Neural progenitor cell (in vitro differentiated cells): ENCODE measurements around the gene DTYMK. TPM values are rescaled to one million over a fixed set of nuclear protein-coding genes. Genes with fewer than 3 reads are reported as not detected.
A peak's percentile ranks its signal among the peaks of the same experiment; 100 is the strongest.

Experiments
- DNase-seq: peaks from one replicate; pipeline ENCODE4 v3.0.0-alpha.2; 2016; ENCODE audit warnings: low spot score
- H2AFZ ChIP-seq: fragments of 200-600 bp; sonication (generic); replicated peaks from 2 replicates; pipeline ENCODE4 v1.6.1; 2016; ENCODE audit warnings: antibody characterized with exemption
- H3F3A ChIP-seq: fragments of 200-600 bp; sonication (generic); 2 replicates; pipeline ENCODE4 v1.6.1; 2016; ENCODE audit warnings: antibody characterized with exemption, low read depth
- H3K27ac ChIP-seq: fragments of 200-600 bp; sonication (generic); 2 replicates; pipeline ENCODE4 v1.5.1; 2016; ENCODE audit warnings: mild to moderate bottlenecking
- H3K27me3 ChIP-seq: fragments of 200-600 bp; sonication (generic); 2 replicates; pipeline ENCODE4 v1.6.1; 2016; ENCODE audit warnings: mild to moderate bottlenecking, moderate library complexity
- H3K36me3 ChIP-seq: fragments of 200-600 bp; sonication (generic); 2 replicates; pipeline ENCODE4 v1.5.1; 2016
- H3K4me1 ChIP-seq: fragments of 200-600 bp; sonication (generic); 2 replicates; pipeline ENCODE4 v1.6.1; 2016; ENCODE audit warnings: mixed run types
- H3K4me2 ChIP-seq: fragments of 200-600 bp; sonication (generic); 2 replicates; pipeline ENCODE4 v1.6.1; 2016
- H3K4me3 ChIP-seq: fragments of 200-600 bp; sonication (generic); 2 replicates; pipeline ENCODE4 v1.5.1; 2016
- H3K79me2 ChIP-seq: fragments of 200-600 bp; sonication (generic); 2 replicates; pipeline ENCODE4 v1.6.1; 2016; ENCODE audit warnings: low read depth
- H3K9ac ChIP-seq: fragments of 200-600 bp; sonication (generic); 2 replicates; pipeline ENCODE4 v1.6.1; 2016
- H3K9me3 ChIP-seq: fragments of 200-600 bp; sonication (generic); 2 replicates; pipeline ENCODE4 v1.5.1; 2016; ENCODE audit warnings: low read depth
- H4K20me1 ChIP-seq: fragments of 200-600 bp; sonication (generic); 2 replicates; pipeline ENCODE4 v1.6.1; 2016; ENCODE audit warnings: low read depth
- H3K27ac Mint-ChIP-seq: 3 replicates; pipeline ENCODE4 v1.8.0; 2021; ENCODE audit warnings: mixed read lengths
- H3K27me3 Mint-ChIP-seq: 2 replicates; pipeline ENCODE4 v1.8.0; 2022; ENCODE audit warnings: low read depth, mild to moderate bottlenecking, inconsistent platforms, moderate library complexity, mixed read lengths; ENCODE audit not compliant: insufficient read depth
- H3K36me3 Mint-ChIP-seq: 3 replicates; pipeline ENCODE4 v1.8.0; 2021; ENCODE audit warnings: mixed read lengths
- H3K4me1 Mint-ChIP-seq: 3 replicates; pipeline ENCODE4 v1.8.0; 2021; ENCODE audit warnings: mixed read lengths
- H3K4me3 Mint-ChIP-seq: 3 replicates; pipeline ENCODE4 v1.8.0; 2021; ENCODE audit warnings: mild to moderate bottlenecking, moderate library complexity, mixed read lengths
- H3K9me3 Mint-ChIP-seq: 3 replicates; pipeline ENCODE4 v1.8.0; 2020; ENCODE audit warnings: mixed read lengths
- CTCF ChIP-seq: fragments of 200-600 bp; sonication (generic); IDR thresholded peaks from 2 replicates; pipeline ENCODE4 v1.5.1; 2017; ENCODE audit warnings: antibody characterized with exemption, mild to moderate bottlenecking
- EZH2 ChIP-seq: fragments of 200-600 bp; sonication (generic); IDR thresholded peaks from 2 replicates; pipeline ENCODE4 v1.6.1; 2017; ENCODE audit warnings: antibody characterized with exemption, mild to moderate bottlenecking, moderate library complexity
- EZH2phosphoT487 ChIP-seq: fragments of 200-600 bp; sonication (generic); IDR thresholded peaks from 2 replicates; pipeline ENCODE4 v1.6.1; 2017; ENCODE audit warnings: antibody characterized with exemption
- total RNA-seq: library from RNA; depleted of rRNA; stranded (reverse); fragments of >200 nt; gene quantifications from 2 replicates; pipeline ENCODE4 v1.2.3, GENCODE V29; 2015; ENCODE audit warnings: low replicate concordance

DTYMK gene
- total RNA-seq, 1 donor from 2014 or later, result 43.4 TPM

- Mint-ChIP-seq H3K9me3 (peaks cover 19% of the 10 kb centered on the region), H3K4me1 (no peaks in the 10 kb centered on the region), H3K36me3 (peaks cover 49% of the 10 kb centered on the region), H3K27me3 (no peaks in the 10 kb centered on the region), H3K27ac (no peak overlapping the region), H3K4me3 (no peak overlapping the region)
- Histone ChIP-seq H4K20me1 (no peaks in the 10 kb centered on the region), H3K4me3 (no peak overlapping the region), H3K9me3 (peaks cover 5% of the 10 kb centered on the region), H3K27me3 (no peaks in the 10 kb centered on the region), H3K9ac (no peak overlapping the region), H3K4me2 (no peak overlapping the region), H2AFZ (no peak overlapping the region), H3K4me1 (no peaks in the 10 kb centered on the region), H3K36me3 (peaks cover 10% of the 10 kb centered on the region), H3F3A (no peaks in the 10 kb centered on the region), H3K79me2 (no peaks in the 10 kb centered on the region), H3K27ac (no peak overlapping the region)
- DNase-seq, result no peak
- TF ChIP-seq EZH2phosphoT487 (no peak), EZH2 (no peak), CTCF (peak; percentile 48)
Measured at GRCh38 chr2:241724259-241724974, 37.8 kb upstream of the DTYMK start.

DNA sequence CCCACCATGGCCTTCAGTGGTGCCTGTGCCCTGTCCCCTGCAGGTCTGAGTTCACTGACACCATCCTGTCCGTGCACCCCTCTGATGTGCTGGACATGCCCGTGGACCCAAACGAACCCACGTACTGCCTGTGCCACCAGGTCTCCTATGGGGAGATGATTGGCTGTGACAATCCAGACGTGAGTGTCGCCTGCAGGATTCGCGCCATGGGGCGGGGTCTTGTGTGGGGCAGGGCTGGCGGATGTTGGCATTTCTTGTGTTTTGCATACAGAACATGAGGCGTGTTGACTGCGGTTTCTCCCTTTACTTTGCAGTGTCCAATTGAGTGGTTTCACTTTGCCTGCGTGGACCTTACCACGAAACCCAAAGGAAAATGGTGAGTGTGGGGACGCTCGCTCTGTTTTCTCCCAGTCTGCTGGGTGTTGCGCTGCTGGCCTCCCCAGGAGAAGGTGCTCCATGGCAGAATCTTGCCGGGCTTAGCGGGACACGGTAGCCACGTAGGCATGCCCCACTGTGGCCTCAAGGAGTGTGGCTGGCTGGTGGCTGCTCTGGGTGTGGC is 36.4 kb upstream of the DTYMK start:
- TF ChIP-seq EZH2, result no peak
- TF ChIP-seq CTCF, result no peak
- no peak for TF ChIP-seq EZH2phosphoT487
- Mint-ChIP-seq H3K4me1 (no peaks in the 10 kb centered on the region), H3K27ac (no peak overlapping the region), H3K36me3 (peaks cover 51% of the 10 kb centered on the region), H3K27me3 (no peaks in the 10 kb centered on the region), H3K4me3 (no peak overlapping the region), H3K9me3 (peaks cover 19% of the 10 kb centered on the region)
- Histone ChIP-seq H3K4me1 (no peaks in the 10 kb centered on the region), H3K27ac (no peak overlapping the region), H3K4me3 (no peak overlapping the region), H3K79me2 (no peaks in the 10 kb centered on the region), H3F3A (no peaks in the 10 kb centered on the region), H2AFZ (no peak overlapping the region), H3K4me2 (no peak overlapping the region), H4K20me1 (no peaks in the 10 kb centered on the region), H3K9ac (no peak overlapping the region), H3K36me3 (peaks cover 10% of the 10 kb centered on the region), H3K27me3 (no peaks in the 10 kb centered on the region), H3K9me3 (peaks cover 5% of the 10 kb centered on the region)
- DNase-seq, result no peak

- peaks cover 10% of the 10 kb centered on the region for H3K36me3 ChIP-seq
- H3K4me3 ChIP-seq, result no peak overlapping the region
- Mint-ChIP-seq H3K4me1 (no peaks in the 10 kb centered on the region), H3K36me3 (peaks cover 49% of the 10 kb centered on the region), H3K9me3 (peaks cover 19% of the 10 kb centered on the region), H3K27ac (no peak overlapping the region), H3K27me3 (no peaks in the 10 kb centered on the region), H3K4me3 (no peak overlapping the region)
- H3K9me3 ChIP-seq, result peaks cover 5% of the 10 kb centered on the region
- TF ChIP-seq CTCF (no peak), EZH2phosphoT487 (no peak), EZH2 (no peak)
- no peaks in the 10 kb centered on the region for H3K79me2 ChIP-seq
- no peaks in the 10 kb centered on the region for H4K20me1 ChIP-seq
- no peak overlapping the region for H3K27ac ChIP-seq
- no peaks in the 10 kb centered on the region for H3F3A ChIP-seq
- H3K4me1 ChIP-seq, result no peaks in the 10 kb centered on the region
- H3K27me3 ChIP-seq, result no peaks in the 10 kb centered on the region
- DNase-seq, result no peak
- H3K4me2 ChIP-seq, result no peak overlapping the region
- no peak overlapping the region for H2AFZ ChIP-seq
- no peak overlapping the region for H3K9ac ChIP-seq
Measured at GRCh38 chr2:241721852-241722251, 35.2 kb upstream of the DTYMK start.
